Measurements from ENCODE around the gene ALLC.

DNA sequence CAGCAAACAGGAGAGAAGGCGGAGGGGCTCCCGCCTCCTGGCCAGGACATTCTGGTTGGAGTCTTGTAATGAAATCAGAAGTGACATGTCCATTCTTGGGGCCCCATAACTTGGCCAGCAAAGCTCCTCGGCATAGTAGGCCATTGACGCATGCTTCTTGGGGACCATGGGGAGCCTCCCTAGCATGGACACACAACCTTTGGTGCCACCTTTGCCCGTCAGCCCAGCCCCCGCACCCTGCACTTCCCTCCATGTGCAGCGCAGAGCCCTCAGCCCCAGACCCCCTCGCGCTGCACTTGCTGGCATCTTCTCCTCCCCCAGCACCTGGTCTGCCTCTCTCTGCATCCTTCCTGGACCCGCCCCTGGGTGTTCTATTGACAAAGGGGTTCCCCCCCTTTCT, 68.5 kb downstream of the ALLC start:
- TF ChIP-seq POLR2A (IDR thresholded peaks at IDR 0.05) (no peak), CTCF (IDR thresholded peaks at IDR 0.05) (no peak)

Data from testis (tissue), 2 donors.